SK-N-SH treated with all-trans-retinoic acid at 6 μM for 48 hours (cell line): ENCODE results near the gene MCOLN3.

Experiments
- ARNTL ChIP-seq: fragments of 450-650 bp; formaldehyde crosslinking; IDR thresholded peaks from 2 replicates; pipeline ENCODE4 v1.5.0; 2020; ENCODE audit warnings: low read depth, mild to moderate bottlenecking, moderate library complexity, borderline replicate concordance
- BACH2 ChIP-seq: fragments of 250-450 bp; sonication (Bioruptor Pico); IDR thresholded peaks from 2 replicates; pipeline ENCODE4 v1.9.0; 2021; ENCODE audit warnings: mild to moderate bottlenecking, borderline replicate concordance
- ISL1 ChIP-seq: fragments of 250-450 bp; sonication (Bioruptor Pico); IDR thresholded peaks from 2 replicates; pipeline ENCODE4 v2.1.2; 2022; ENCODE audit warnings: mild to moderate bottlenecking, moderate library complexity
- PPARA ChIP-seq: fragments of 250-450 bp; sonication (Bioruptor Pico); IDR thresholded peaks from 2 replicates; pipeline ENCODE4 v1.5.0; 2020; ENCODE audit warnings: mild to moderate bottlenecking, borderline replicate concordance
- RARB ChIP-seq: fragments of 250-450 bp; sonication (Bioruptor Pico); IDR thresholded peaks from 2 replicates; pipeline ENCODE4 v1.8.0; 2021; ENCODE audit warnings: mild to moderate bottlenecking, moderate library complexity
- TOX ChIP-seq: fragments of 250-450 bp; sonication (Bioruptor Pico); IDR thresholded peaks from 2 replicates; pipeline ENCODE4 v1.8.0; 2021; ENCODE audit warnings: mild to moderate bottlenecking, moderate library complexity, borderline replicate concordance
- ZC3H10 ChIP-seq: fragments of 250-450 bp; sonication (Bioruptor Pico); IDR thresholded peaks from 2 replicates; pipeline ENCODE4 v1.5.1; 2021; ENCODE audit warnings: mild to moderate bottlenecking, moderate library complexity
- ZFP3 ChIP-seq: fragments of 250-450 bp; sonication (Bioruptor Pico); IDR thresholded peaks from 2 replicates; pipeline ENCODE4 v1.5.0; 2020; ENCODE audit warnings: mild to moderate bottlenecking, moderate library complexity
- ZNF70 ChIP-seq: fragments of 450-650 bp; formaldehyde crosslinking; IDR thresholded peaks from 2 replicates; pipeline ENCODE4 v1.5.0; 2020; ENCODE audit warnings: mild to moderate bottlenecking, moderate library complexity
- TF ChIP-seq, protein P1 (sequence below): fragments of 250-450 bp; sonication (Bioruptor Pico); IDR thresholded peaks from 2 replicates; pipeline ENCODE4 v1.8.0; 2020; ENCODE audit warnings: mild to moderate bottlenecking, moderate library complexity, borderline replicate concordance
- TF ChIP-seq, protein P2 (sequence below): fragments of 250-450 bp; sonication (Bioruptor Pico); IDR thresholded peaks from 2 replicates; pipeline ENCODE4 v1.5.1; 2021; ENCODE audit warnings: mild to moderate bottlenecking, moderate library complexity

DNA sequence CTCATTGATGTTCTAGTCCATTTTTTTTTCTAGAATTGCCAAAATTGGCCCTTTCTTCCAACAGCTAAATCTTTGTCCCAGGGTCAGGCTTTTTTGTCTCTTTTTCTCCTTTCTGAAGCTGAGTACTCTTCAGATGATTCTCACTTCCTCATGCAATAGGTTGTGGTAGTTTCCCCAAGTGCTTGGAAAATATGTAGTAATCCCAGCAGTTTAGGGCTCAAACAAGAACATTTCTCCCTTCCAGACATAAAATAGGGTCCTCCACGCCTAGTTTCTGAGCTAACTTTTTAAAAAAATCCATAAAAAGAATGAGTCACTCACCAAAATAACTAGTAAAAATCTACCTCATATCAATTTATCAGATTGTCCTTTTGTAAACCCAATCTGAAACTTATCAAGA lies 10.0 kb upstream of the MCOLN3 start:
- TF ChIP-seq ZC3H10 (CRISPR knock-in tag) (no peak), PPARA (CRISPR knock-in tag) (no peak), ZNF70 (CRISPR knock-in tag) (no peak), ZFP3 (CRISPR knock-in tag) (no peak), BACH2 (no peak), ISL1 (CRISPR knock-in tag) (no peak), RARB (CRISPR knock-in tag) (no peak), ARNTL (CRISPR knock-in tag) (no peak), TOX (CRISPR knock-in tag) (no peak)
- TF ChIP-seq, protein P1, sequence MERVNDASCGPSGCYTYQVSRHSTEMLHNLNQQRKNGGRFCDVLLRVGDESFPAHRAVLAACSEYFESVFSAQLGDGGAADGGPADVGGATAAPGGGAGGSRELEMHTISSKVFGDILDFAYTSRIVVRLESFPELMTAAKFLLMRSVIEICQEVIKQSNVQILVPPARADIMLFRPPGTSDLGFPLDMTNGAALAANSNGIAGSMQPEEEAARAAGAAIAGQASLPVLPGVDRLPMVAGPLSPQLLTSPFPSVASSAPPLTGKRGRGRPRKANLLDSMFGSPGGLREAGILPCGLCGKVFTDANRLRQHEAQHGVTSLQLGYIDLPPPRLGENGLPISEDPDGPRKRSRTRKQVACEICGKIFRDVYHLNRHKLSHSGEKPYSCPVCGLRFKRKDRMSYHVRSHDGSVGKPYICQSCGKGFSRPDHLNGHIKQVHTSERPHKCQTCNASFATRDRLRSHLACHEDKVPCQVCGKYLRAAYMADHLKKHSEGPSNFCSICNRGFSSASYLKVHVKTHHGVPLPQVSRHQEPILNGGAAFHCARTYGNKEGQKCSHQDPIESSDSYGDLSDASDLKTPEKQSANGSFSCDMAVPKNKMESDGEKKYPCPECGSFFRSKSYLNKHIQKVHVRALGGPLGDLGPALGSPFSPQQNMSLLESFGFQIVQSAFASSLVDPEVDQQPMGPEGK (CRISPR knock-in tag), result no peak
- TF ChIP-seq, protein P2, sequence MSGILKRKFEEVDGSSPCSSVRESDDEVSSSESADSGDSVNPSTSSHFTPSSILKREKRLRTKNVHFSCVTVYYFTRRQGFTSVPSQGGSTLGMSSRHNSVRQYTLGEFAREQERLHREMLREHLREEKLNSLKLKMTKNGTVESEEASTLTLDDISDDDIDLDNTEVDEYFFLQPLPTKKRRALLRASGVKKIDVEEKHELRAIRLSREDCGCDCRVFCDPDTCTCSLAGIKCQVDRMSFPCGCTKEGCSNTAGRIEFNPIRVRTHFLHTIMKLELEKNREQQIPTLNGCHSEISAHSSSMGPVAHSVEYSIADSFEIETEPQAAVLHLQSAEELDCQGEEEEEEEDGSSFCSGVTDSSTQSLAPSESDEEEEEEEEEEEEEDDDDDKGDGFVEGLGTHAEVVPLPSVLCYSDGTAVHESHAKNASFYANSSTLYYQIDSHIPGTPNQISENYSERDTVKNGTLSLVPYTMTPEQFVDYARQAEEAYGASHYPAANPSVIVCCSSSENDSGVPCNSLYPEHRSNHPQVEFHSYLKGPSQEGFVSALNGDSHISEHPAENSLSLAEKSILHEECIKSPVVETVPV (CRISPR knock-in tag), result no peak
